Placental epithelial cell (primary cell): Measurements from ENCODE around the gene IBSP. TPM values are rescaled to one million over a fixed set of nuclear protein-coding genes. Genes with fewer than 3 reads are reported as not detected.

ENCODE experiments used
- total RNA-seq: library from RNA; depleted of rRNA; stranded (reverse); fragments of >200 nt; gene quantifications from 2 replicates; pipeline ENCODE4 v1.2.3, GENCODE V29; 2012

The IBSP gene
- not detected in 2 replicates for total RNA-seq

GRCh38 chr4:87799301-87800113, at the start of gene IBSP:
IBSP (plus strand) TSS chr4:87799554; CDS start chr4:87802362, 2,808 bp downstream.

GRCh38 chr4:87832669-87833068, 33.3 kb downstream of the IBSP start, which contains the start of gene MEPE:
MEPE (plus strand) TSS chr4:87832969; CDS start chr4:87834715, 1,746 bp downstream.

Other genes with a start within 250 kb of the IBSP start
- gene DSPP, start 191.0 kb upstream of the IBSP start, total RNA-seq = not detected in 2 replicates
- gene DMP1, start 149.3 kb upstream of the IBSP start, total RNA-seq = not detected in 2 replicates
- gene MEPE, start 33.4 kb downstream of the IBSP start, total RNA-seq = not detected in 2 replicates
- gene SPP1, start 176.2 kb downstream of the IBSP start, total RNA-seq = not detected in 2 replicates
- 53.0 and 63.2 TPM in 2 replicates for gene PKD2, start 208.1 kb downstream of the IBSP start, total RNA-seq